ENCODE results near the gene GAS7.
"Not testable (repeated sequence)": the region's sequence is repeated elsewhere in the genome, so short reads cannot be mapped to it uniquely, and the experiment has no call there.

The GAS7 gene

GRCh38 chr17:10114931-10115535 is 83.4 kb downstream of the GAS7 start:
- DNase-seq (ENCODE audit: low read depth in 2 of 2, low spot score in 1 of 2) = peak; percentile 53 to 57

- DNase-seq (ENCODE audit: low read depth in 2 of 2, low spot score in 1 of 2) = no peak
These were observed 85.4 kb downstream of the GAS7 start for GRCh38 chr17:10112962-10113361.

- DNase-seq (ENCODE audit: low read depth in 2 of 2, low spot score in 1 of 2) = no peak
These were observed 86.4 kb downstream of the GAS7 start for GRCh38 chr17:10111907-10112452.

- DNase-seq (ENCODE audit: low read depth in 2 of 2, low spot score in 1 of 2) = no peak
These were observed 89.3 kb downstream of the GAS7 start for GRCh38 chr17:10109146-10109545.

- DNase-seq (ENCODE audit: low read depth in 2 of 2, low spot score in 1 of 2) = no peak
These were observed 90.9 kb downstream of the GAS7 start for GRCh38 chr17:10107316-10108165.

GRCh38 chr17:10106067-10106466 is 92.3 kb downstream of the GAS7 start:
- DNase-seq (ENCODE audit: low read depth in 2 of 2, low spot score in 1 of 2) = no peak

- DNase-seq (ENCODE audit: low read depth in 2 of 2, low spot score in 1 of 2) = no peak
These were observed 92.8 kb downstream of the GAS7 start for GRCh38 chr17:10105513-10106001.

GRCh38 chr17:10103712-10104111 is 94.7 kb downstream of the GAS7 start:
- DNase-seq (ENCODE audit: low read depth in 2 of 2, low spot score in 1 of 2) = no peak

GRCh38 chr17:10102817-10103216 is 95.6 kb downstream of the GAS7 start:
- DNase-seq (ENCODE audit: low read depth in 2 of 2, low spot score in 1 of 2) = no peak

GRCh38 chr17:10099051-10099571 is 99.3 kb downstream of the GAS7 start:
- no peak for DNase-seq (ENCODE audit: low read depth in 2 of 2, low spot score in 1 of 2)

- DNase-seq (ENCODE audit: low read depth in 2 of 2, low spot score in 1 of 2) = no peak
These were observed 101.8 kb downstream of the GAS7 start for GRCh38 chr17:10096596-10096995.

- DNase-seq (ENCODE audit: low read depth in 2 of 2, low spot score in 1 of 2) = not testable (repeated sequence)
These were observed 103.1 kb downstream of the GAS7 start for GRCh38 chr17:10095295-10095694.

- DNase-seq (ENCODE audit: low read depth in 2 of 2, low spot score in 1 of 2) = no peak
These were observed 103.6 kb downstream of the GAS7 start for GRCh38 chr17:10094797-10095196.

- no peak for DNase-seq (ENCODE audit: low read depth in 2 of 2, low spot score in 1 of 2)
These were observed 105.8 kb downstream of the GAS7 start for GRCh38 chr17:10092595-10092994.

GRCh38 chr17:10091046-10091445 is 107.4 kb downstream of the GAS7 start:
- DNase-seq (ENCODE audit: low read depth in 2 of 2, low spot score in 1 of 2) = no peak

- no peak for DNase-seq (ENCODE audit: low read depth in 2 of 2, low spot score in 1 of 2)
These were observed 109.1 kb downstream of the GAS7 start for GRCh38 chr17:10089196-10089804.

- no peak for DNase-seq (ENCODE audit: low read depth in 2 of 2, low spot score in 1 of 2)
These were observed 110.0 kb downstream of the GAS7 start for GRCh38 chr17:10088444-10088843.

- DNase-seq (ENCODE audit: low read depth in 2 of 2, low spot score in 1 of 2) = no peak
These were observed 111.1 kb downstream of the GAS7 start for GRCh38 chr17:10087355-10087754.

- DNase-seq (ENCODE audit: low read depth in 2 of 2, low spot score in 1 of 2) = no peak
These were observed 114.5 kb downstream of the GAS7 start for GRCh38 chr17:10083864-10084263.

- no peak for DNase-seq (ENCODE audit: low read depth in 2 of 2, low spot score in 1 of 2)
These were observed 115.6 kb downstream of the GAS7 start for GRCh38 chr17:10082795-10083194.

GRCh38 chr17:10081571-10082169 is 116.7 kb downstream of the GAS7 start:
- no peak for DNase-seq (ENCODE audit: low read depth in 2 of 2, low spot score in 1 of 2)

Measured in stimulated activated CD8-positive, alpha-beta memory T cell treated with anti-CD3 and anti-CD28 coated beads, Interleukin-4, amount 100 ng/mL, for 1 hour (primary cell).